SK-N-SH treated with all-trans-retinoic acid at 6 μM for 48 hours (cell line): ENCODE data around the gene AMPH.
"Not testable (repeated sequence)": the region's sequence is repeated elsewhere in the genome, so short reads cannot be mapped to it uniquely, and the experiment has no call there.

ENCODE experiments used
- ARNTL ChIP-seq: fragments of 450-650 bp; formaldehyde crosslinking; IDR thresholded peaks from 2 replicates; pipeline ENCODE4 v1.5.0; 2020; ENCODE audit warnings: low read depth, mild to moderate bottlenecking, moderate library complexity, borderline replicate concordance
- BACH2 ChIP-seq: fragments of 250-450 bp; sonication (Bioruptor Pico); IDR thresholded peaks from 2 replicates; pipeline ENCODE4 v1.9.0; 2021; ENCODE audit warnings: mild to moderate bottlenecking, borderline replicate concordance
- PPARA ChIP-seq: fragments of 250-450 bp; sonication (Bioruptor Pico); IDR thresholded peaks from 2 replicates; pipeline ENCODE4 v1.5.0; 2020; ENCODE audit warnings: mild to moderate bottlenecking, borderline replicate concordance
- RARB ChIP-seq: fragments of 250-450 bp; sonication (Bioruptor Pico); IDR thresholded peaks from 2 replicates; pipeline ENCODE4 v1.8.0; 2021; ENCODE audit warnings: mild to moderate bottlenecking, moderate library complexity
- TCF4 ChIP-seq: fragments of 250-450 bp; sonication (Bioruptor Pico); IDR thresholded peaks from 2 replicates; pipeline ENCODE4 v1.8.0; 2021; ENCODE audit warnings: mild to moderate bottlenecking, moderate library complexity, borderline replicate concordance
- TOX ChIP-seq: fragments of 250-450 bp; sonication (Bioruptor Pico); IDR thresholded peaks from 2 replicates; pipeline ENCODE4 v1.8.0; 2021; ENCODE audit warnings: mild to moderate bottlenecking, moderate library complexity, borderline replicate concordance
- ZC3H10 ChIP-seq: fragments of 250-450 bp; sonication (Bioruptor Pico); IDR thresholded peaks from 2 replicates; pipeline ENCODE4 v1.5.1; 2021; ENCODE audit warnings: mild to moderate bottlenecking, moderate library complexity
- ZFP30 ChIP-seq: fragments of 450-650 bp; formaldehyde crosslinking; IDR thresholded peaks from 2 replicates; pipeline ENCODE4 v1.5.0; 2022; ENCODE audit warnings: mild to moderate bottlenecking, moderate library complexity
- TF ChIP-seq, protein P1 (sequence below): fragments of 250-450 bp; sonication (Bioruptor Pico); IDR thresholded peaks from 2 replicates; pipeline ENCODE4 v1.8.0; 2020; ENCODE audit warnings: mild to moderate bottlenecking, moderate library complexity, borderline replicate concordance
- TF ChIP-seq, protein P2 (sequence below): fragments of 250-450 bp; sonication (Bioruptor Pico); IDR thresholded peaks from 2 replicates; pipeline ENCODE4 v1.8.0; 2021; ENCODE audit warnings: low read depth, mild to moderate bottlenecking, moderate library complexity, borderline replicate concordance
- TF ChIP-seq, protein P3 (sequence below): fragments of 250-450 bp; sonication (Bioruptor Pico); IDR thresholded peaks from 2 replicates; pipeline ENCODE4 v1.5.1; 2020; ENCODE audit warnings: low read depth, mild to moderate bottlenecking, moderate library complexity
- TF ChIP-seq, protein P4 (sequence below): fragments of 250-450 bp; sonication (Bioruptor Pico); IDR thresholded peaks from 2 replicates; pipeline ENCODE4 v1.5.0; 2020; ENCODE audit warnings: mild to moderate bottlenecking, moderate library complexity

DNA sequence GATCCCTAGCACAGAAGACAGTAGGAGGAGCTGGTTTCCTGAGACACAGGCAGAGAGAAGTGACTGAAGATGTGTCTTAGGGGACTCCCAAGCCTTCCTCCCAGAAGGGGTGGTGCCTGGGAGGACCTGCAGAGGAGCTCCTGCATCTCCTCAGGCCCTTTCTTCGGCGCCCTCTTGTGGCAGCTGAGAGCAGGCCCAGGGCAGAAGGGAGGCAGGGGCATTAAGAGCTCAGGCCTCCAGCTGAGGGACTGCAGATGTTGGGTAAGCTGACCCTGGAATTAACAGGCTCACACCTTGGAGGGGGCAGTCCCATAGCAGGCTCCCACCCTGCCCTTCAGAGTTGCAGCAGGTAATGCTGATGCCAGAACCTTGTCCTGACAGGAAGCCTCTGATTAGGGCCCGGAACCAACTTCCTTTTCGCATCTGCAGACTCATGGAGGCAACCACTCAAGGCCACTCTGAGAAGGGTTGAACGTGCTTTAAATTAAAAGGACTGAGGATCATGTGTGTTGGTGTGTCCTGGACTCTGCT, 272.0 kb downstream of the AMPH start:
- TF ChIP-seq, protein P1, sequence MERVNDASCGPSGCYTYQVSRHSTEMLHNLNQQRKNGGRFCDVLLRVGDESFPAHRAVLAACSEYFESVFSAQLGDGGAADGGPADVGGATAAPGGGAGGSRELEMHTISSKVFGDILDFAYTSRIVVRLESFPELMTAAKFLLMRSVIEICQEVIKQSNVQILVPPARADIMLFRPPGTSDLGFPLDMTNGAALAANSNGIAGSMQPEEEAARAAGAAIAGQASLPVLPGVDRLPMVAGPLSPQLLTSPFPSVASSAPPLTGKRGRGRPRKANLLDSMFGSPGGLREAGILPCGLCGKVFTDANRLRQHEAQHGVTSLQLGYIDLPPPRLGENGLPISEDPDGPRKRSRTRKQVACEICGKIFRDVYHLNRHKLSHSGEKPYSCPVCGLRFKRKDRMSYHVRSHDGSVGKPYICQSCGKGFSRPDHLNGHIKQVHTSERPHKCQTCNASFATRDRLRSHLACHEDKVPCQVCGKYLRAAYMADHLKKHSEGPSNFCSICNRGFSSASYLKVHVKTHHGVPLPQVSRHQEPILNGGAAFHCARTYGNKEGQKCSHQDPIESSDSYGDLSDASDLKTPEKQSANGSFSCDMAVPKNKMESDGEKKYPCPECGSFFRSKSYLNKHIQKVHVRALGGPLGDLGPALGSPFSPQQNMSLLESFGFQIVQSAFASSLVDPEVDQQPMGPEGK (CRISPR knock-in tag) = not testable (repeated sequence)
- TF ChIP-seq, protein P2, sequence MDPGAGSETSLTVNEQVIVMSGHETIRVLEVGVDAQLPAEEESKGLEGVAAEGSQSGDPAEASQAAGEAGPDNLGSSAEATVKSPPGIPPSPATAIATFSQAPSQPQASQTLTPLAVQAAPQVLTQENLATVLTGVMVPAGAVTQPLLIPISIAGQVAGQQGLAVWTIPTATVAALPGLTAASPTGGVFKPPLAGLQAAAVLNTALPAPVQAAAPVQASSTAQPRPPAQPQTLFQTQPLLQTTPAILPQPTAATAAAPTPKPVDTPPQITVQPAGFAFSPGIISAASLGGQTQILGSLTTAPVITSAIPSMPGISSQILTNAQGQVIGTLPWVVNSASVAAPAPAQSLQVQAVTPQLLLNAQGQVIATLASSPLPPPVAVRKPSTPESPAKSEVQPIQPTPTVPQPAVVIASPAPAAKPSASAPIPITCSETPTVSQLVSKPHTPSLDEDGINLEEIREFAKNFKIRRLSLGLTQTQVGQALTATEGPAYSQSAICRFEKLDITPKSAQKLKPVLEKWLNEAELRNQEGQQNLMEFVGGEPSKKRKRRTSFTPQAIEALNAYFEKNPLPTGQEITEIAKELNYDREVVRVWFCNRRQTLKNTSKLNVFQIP = not testable (repeated sequence)
- not testable (repeated sequence) for TF ChIP-seq RARB; BACH2; TCF4 (CRISPR knock-in tag); TOX (CRISPR knock-in tag); ZFP30 (CRISPR knock-in tag); PPARA (CRISPR knock-in tag); ARNTL; ZC3H10
- TF ChIP-seq, protein P3, sequence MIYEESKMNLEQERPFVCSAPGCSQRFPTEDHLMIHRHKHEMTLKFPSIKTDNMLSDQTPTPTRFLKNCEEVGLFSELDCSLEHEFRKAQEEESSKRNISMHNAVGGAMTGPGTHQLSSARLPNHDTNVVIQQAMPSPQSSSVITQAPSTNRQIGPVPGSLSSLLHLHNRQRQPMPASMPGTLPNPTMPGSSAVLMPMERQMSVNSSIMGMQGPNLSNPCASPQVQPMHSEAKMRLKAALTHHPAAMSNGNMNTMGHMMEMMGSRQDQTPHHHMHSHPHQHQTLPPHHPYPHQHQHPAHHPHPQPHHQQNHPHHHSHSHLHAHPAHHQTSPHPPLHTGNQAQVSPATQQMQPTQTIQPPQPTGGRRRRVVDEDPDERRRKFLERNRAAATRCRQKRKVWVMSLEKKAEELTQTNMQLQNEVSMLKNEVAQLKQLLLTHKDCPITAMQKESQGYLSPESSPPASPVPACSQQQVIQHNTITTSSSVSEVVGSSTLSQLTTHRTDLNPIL (CRISPR knock-in tag) = not testable (repeated sequence)
- TF ChIP-seq, protein P4, sequence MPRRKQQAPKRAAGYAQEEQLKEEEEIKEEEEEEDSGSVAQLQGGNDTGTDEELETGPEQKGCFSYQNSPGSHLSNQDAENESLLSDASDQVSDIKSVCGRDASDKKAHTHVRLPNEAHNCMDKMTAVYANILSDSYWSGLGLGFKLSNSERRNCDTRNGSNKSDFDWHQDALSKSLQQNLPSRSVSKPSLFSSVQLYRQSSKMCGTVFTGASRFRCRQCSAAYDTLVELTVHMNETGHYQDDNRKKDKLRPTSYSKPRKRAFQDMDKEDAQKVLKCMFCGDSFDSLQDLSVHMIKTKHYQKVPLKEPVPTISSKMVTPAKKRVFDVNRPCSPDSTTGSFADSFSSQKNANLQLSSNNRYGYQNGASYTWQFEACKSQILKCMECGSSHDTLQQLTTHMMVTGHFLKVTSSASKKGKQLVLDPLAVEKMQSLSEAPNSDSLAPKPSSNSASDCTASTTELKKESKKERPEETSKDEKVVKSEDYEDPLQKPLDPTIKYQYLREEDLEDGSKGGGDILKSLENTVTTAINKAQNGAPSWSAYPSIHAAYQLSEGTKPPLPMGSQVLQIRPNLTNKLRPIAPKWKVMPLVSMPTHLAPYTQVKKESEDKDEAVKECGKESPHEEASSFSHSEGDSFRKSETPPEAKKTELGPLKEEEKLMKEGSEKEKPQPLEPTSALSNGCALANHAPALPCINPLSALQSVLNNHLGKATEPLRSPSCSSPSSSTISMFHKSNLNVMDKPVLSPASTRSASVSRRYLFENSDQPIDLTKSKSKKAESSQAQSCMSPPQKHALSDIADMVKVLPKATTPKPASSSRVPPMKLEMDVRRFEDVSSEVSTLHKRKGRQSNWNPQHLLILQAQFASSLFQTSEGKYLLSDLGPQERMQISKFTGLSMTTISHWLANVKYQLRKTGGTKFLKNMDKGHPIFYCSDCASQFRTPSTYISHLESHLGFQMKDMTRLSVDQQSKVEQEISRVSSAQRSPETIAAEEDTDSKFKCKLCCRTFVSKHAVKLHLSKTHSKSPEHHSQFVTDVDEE (CRISPR knock-in tag) = not testable (repeated sequence)
